HepG2 (cell line): ENCODE measurements around the gene HELZ. TPM values are rescaled to one million over a fixed set of nuclear protein-coding genes. Genes with fewer than 3 reads are reported as not detected.

ENCODE experiments used
- ARNT ChIP-seq: fragments of 450-650 bp; IDR thresholded peaks from 2 replicates; pipeline ENCODE4 v1.6.1; 2017
- ESRRA ChIP-seq: sonication (generic); formaldehyde crosslinking; IDR thresholded peaks from 2 replicates; pipeline ENCODE4 v1.5.1; 2020; ENCODE audit warnings: mild to moderate bottlenecking, low read depth, missing genetic modification reagents
- FOXK1 ChIP-seq: sonication (generic); formaldehyde crosslinking; IDR thresholded peaks from 2 replicates; pipeline ENCODE4 v1.4.0; 2020; ENCODE audit warnings: low read depth, missing genetic modification reagents, borderline replicate concordance
- HDAC1 ChIP-seq: sonication (generic); formaldehyde crosslinking; IDR thresholded peaks from 2 replicates; pipeline ENCODE4 v1.5.1; 2020; ENCODE audit warnings: mild to moderate bottlenecking, missing genetic modification reagents
- KLF16 ChIP-seq, 2 experiments: sonication (generic) in 1 of 2; formaldehyde crosslinking in 1 of 2; IDR thresholded peaks; 2 replicates each; pipeline versions ENCODE4 v1.6.1 to v1.8.0; 2016 to 2023; ENCODE audit warnings: missing genetic modification reagents in 2 of 2, missing compliant biosample characterization in 1 of 2
- MTA1 ChIP-seq: sonication (generic); formaldehyde crosslinking; IDR thresholded peaks from 2 replicates; pipeline ENCODE4 v1.4.0; 2020; ENCODE audit warnings: missing genetic modification reagents, mild to moderate bottlenecking, borderline replicate concordance
- NFATC3 ChIP-seq: sonication (generic); formaldehyde crosslinking; IDR thresholded peaks from 2 replicates; pipeline ENCODE4 v1.5.1; 2020; ENCODE audit warnings: mild to moderate bottlenecking, missing genetic modification reagents
- POGZ ChIP-seq: sonication (generic); formaldehyde crosslinking; IDR thresholded peaks from 2 replicates; pipeline ENCODE4 v1.4.0; 2020; ENCODE audit warnings: mild to moderate bottlenecking, missing genetic modification reagents
- POLR2AphosphoS2 ChIP-seq: IDR thresholded peaks from 2 replicates; pipeline ENCODE4 v1.6.1; 2011; ENCODE audit warnings: low read depth, low read length, improper control_type of control experiment
- PPARG ChIP-seq: conservative IDR thresholded peaks from 2 replicates; pipeline ENCODE4 v1.6.1; 2016; ENCODE audit warnings: missing biosample characterization, missing genetic modification reagents
- ZNF136 ChIP-seq: sonication (generic); formaldehyde crosslinking; IDR thresholded peaks from 2 replicates; pipeline ENCODE4 v1.8.1; 2022; ENCODE audit warnings: low read depth, mild to moderate bottlenecking, moderate library complexity, missing genetic modification reagents
- ZNF253 ChIP-seq: sonication (generic); formaldehyde crosslinking; IDR thresholded peaks from 2 replicates; pipeline ENCODE4 v1.8.0; 2022; ENCODE audit warnings: mild to moderate bottlenecking, missing genetic modification reagents, borderline replicate concordance
- ZNF441 ChIP-seq: sonication (generic); formaldehyde crosslinking; IDR thresholded peaks from 2 replicates; pipeline ENCODE4 v1.7.0; 2021; ENCODE audit warnings: missing genetic modification reagents, borderline replicate concordance
- ZNF629 ChIP-seq: sonication (generic); formaldehyde crosslinking; conservative IDR thresholded peaks from 2 replicates; pipeline ENCODE4 v1.5.0; 2020; ENCODE audit warnings: missing genetic modification reagents
- ZNF816 ChIP-seq: sonication (generic); formaldehyde crosslinking; IDR thresholded peaks from 2 replicates; pipeline ENCODE4 v1.8.0; 2022; ENCODE audit warnings: missing genetic modification reagents, mild to moderate bottlenecking, borderline replicate concordance
- ZSCAN12 ChIP-seq: sonication (generic); formaldehyde crosslinking; IDR thresholded peaks from 2 replicates; pipeline ENCODE4 v1.9.0; 2021; ENCODE audit warnings: mild to moderate bottlenecking, missing genetic modification reagents
- ZZZ3 ChIP-seq: sonication (generic); formaldehyde crosslinking; IDR thresholded peaks from 2 replicates; pipeline ENCODE4 v1.4.0; 2020; ENCODE audit warnings: missing genetic modification reagents, mild to moderate bottlenecking, borderline replicate concordance
- polyA plus RNA-seq, 8 experiments: library from polyadenylated mRNA; depleted of rRNA in 3 of 8; stranded (reverse) in 7 of 8; unstranded in 1 of 8; fragments of >200 nt; fragmentation: Illumina TruSeq in 4 of 8; extraction: Trizol in 4 of 8; gene quantifications; 2 replicates each; pipeline versions ENCODE4 v1.2.1 to v1.2.3, GENCODE V29; 2011 to 2016; ENCODE audit warnings: low read depth in 4 of 8, missing spikeins in 1 of 8, mixed read lengths in 1 of 8; ENCODE audit not compliant: insufficient read depth in 1 of 8
- total RNA-seq, 5 experiments: library from RNA; depleted of rRNA; stranded (reverse); fragments of >200 nt; fragmentation: Illumina TruSeq; extraction: Trizol; gene quantifications; 2 replicates each; pipeline ENCODE4 v1.2.3, GENCODE V29; 2016; ENCODE audit warnings: low read depth in 1 of 5
- TF ChIP-seq, protein P1 (sequence below): sonication (generic); formaldehyde crosslinking; IDR thresholded peaks from 2 replicates; pipeline ENCODE4 v1.8.0; 2022; ENCODE audit warnings: low read depth, missing genetic modification reagents
- TF ChIP-seq, protein P2 (sequence below): sonication (generic); formaldehyde crosslinking; conservative IDR thresholded peaks from 2 replicates; pipeline ENCODE4 v1.4.0; 2020; ENCODE audit warnings: missing genetic modification reagents
- TF ChIP-seq, protein P3 (sequence below): sonication (generic); formaldehyde crosslinking; IDR thresholded peaks from 2 replicates; pipeline ENCODE4 v1.5.0; 2020; ENCODE audit warnings: mild to moderate bottlenecking, missing genetic modification reagents
- TF ChIP-seq, protein P4 (sequence below): sonication (generic); formaldehyde crosslinking; IDR thresholded peaks from 2 replicates; pipeline ENCODE4 v1.4.0; 2020; ENCODE audit warnings: missing genetic modification reagents, mild to moderate bottlenecking, borderline replicate concordance

HELZ gene
- total and polyA plus RNA-seq, 2 of the 13 experiments (the other 11 are each of a cell fraction or from before 2014, with no cell fraction given) = 35.3 to 52.4 TPM

DNA sequence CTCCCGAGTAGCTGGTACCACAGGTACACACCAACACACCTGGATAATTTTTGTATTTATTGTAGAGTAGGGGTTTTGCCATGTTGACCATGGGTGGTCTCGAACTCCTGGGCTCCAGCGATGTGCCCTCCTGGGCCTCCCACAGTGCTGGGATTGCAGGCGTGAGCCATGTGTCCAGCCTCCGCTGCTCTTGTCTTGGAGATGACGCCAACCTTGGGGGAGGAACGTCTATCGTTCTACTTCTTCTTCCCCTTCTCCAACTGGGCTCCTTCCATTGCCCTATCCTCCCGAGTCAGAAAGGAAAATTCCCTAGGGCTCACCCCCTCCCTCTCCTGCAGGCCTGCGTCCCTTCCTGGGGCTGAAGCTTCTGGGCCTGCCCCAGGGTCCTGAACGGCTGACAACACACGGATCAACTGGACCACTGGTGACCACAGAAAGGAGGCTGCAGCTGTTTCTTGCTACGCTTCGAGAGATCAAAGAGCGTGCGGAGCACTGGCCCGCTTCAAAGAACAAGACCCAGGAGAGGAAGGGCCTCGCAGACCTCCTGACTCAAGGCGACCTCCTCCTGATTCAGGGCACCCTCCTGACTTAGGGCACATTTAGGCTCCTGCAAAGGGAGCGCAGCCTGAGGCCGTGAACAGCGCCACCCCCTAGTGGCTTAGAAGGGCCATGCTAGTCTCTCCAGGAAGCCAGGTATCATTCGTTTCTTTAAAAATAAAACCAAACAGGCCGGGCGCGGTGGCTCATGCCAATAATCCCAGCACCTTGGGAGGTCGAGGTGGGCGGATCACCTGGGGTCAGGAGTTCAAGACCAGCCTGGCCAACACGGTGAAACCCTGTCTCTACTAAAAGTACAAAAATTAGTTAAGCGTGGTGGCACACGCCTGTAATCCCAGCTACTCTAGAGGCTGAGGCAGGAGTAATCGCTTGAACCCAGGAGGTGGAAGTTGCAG lies 48.5 kb upstream of the HELZ start (continued):
- TF ChIP-seq, protein P1, sequence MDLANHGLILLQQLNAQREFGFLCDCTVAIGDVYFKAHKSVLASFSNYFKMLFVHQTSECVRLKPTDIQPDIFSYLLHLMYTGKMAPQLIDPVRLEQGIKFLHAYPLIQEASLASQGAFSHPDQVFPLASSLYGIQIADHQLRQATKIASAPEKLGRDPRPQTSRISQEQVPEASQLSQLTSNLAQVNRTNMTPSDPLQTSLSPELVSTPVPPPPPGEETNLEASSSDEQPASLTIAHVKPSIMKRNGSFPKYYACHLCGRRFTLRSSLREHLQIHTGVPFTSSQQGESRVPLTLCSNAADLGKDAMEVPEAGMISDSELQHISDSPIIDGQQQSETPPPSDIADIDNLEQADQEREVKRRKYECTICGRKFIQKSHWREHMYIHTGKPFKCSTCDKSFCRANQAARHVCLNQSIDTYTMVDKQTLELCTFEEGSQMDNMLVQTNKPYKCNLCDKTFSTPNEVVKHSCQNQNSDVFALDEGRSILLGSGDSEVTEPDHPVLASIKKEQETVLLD (CRISPR knock-in tag) = no peak
- TF ChIP-seq ZNF441 (CRISPR knock-in tag) (no peak), ZNF136 (no peak), ZZZ3 (no peak), ZSCAN12 (CRISPR knock-in tag) (no peak), ARNT (no peak), ESRRA (CRISPR knock-in tag) (no peak), MTA1 (CRISPR knock-in tag) (0 out of 2 replicates have a peak, but pooled peaks have one; percentile 54), NFATC3 (CRISPR knock-in tag) (no peak), PPARG (CRISPR knock-in tag) (no peak), ZNF253 (CRISPR knock-in tag) (no peak), HDAC1 (CRISPR knock-in tag) (no peak), POGZ (no peak), ZNF629 (CRISPR knock-in tag) (0 out of 2 replicates have a peak, but pooled peaks have one; percentile 12), KLF16 (CRISPR knock-in tag; IDR thresholded peaks at IDR 0.05) (0 out of 4 replicates have a peak, but pooled peaks of 1 of the 2 experiments have one; percentile 25), POLR2AphosphoS2 (no peak), FOXK1 (no peak; the same call in 1 of the 2 replicates), ZNF816 (CRISPR knock-in tag) (no peak)
- TF ChIP-seq, protein P2, sequence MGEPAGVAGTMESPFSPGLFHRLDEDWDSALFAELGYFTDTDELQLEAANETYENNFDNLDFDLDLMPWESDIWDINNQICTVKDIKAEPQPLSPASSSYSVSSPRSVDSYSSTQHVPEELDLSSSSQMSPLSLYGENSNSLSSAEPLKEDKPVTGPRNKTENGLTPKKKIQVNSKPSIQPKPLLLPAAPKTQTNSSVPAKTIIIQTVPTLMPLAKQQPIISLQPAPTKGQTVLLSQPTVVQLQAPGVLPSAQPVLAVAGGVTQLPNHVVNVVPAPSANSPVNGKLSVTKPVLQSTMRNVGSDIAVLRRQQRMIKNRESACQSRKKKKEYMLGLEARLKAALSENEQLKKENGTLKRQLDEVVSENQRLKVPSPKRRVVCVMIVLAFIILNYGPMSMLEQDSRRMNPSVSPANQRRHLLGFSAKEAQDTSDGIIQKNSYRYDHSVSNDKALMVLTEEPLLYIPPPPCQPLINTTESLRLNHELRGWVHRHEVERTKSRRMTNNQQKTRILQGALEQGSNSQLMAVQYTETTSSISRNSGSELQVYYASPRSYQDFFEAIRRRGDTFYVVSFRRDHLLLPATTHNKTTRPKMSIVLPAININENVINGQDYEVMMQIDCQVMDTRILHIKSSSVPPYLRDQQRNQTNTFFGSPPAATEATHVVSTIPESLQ = no peak
- TF ChIP-seq, protein P3, sequence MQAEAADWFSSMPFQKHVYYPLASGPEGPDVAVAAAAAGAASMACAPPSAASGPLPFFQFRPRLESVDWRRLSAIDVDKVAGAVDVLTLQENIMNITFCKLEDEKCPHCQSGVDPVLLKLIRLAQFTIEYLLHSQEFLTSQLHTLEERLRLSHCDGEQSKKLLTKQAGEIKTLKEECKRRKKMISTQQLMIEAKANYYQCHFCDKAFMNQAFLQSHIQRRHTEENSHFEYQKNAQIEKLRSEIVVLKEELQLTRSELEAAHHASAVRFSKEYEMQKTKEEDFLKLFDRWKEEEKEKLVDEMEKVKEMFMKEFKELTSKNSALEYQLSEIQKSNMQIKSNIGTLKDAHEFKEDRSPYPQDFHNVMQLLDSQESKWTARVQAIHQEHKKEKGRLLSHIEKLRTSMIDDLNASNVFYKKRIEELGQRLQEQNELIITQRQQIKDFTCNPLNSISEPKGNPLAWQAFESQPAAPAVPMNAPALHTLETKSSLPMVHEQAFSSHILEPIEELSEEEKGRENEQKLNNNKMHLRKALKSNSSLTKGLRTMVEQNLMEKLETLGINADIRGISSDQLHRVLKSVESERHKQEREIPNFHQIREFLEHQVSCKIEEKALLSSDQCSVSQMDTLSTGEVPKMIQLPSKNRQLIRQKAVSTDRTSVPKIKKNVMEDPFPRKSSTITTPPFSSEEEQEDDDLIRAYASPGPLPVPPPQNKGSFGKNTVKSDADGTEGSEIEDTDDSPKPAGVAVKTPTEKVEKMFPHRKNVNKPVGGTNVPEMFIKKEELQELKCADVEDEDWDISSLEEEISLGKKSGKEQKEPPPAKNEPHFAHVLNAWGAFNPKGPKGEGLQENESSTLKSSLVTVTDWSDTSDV (CRISPR knock-in tag) = no peak
- TF ChIP-seq, protein P4, sequence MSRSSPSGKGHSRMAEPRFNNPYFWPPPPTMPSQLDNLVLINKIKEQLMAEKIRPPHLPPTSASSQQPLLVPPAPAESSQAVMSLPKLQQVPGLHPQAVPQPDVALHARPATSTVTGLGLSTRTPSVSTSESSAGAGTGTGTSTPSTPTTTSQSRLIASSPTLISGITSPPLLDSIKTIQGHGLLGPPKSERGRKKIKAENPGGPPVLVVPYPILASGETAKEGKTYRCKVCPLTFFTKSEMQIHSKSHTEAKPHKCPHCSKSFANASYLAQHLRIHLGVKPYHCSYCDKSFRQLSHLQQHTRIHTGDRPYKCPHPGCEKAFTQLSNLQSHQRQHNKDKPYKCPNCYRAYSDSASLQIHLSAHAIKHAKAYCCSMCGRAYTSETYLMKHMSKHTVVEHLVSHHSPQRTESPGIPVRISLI (CRISPR knock-in tag) = no peak
